Vein endothelial cell (primary cell): ENCODE measurements around the gene RPN1. TPM values are rescaled to one million over a fixed set of nuclear protein-coding genes. Genes with fewer than 3 reads are reported as not detected.

Source experiments
- total RNA-seq: library from RNA; depleted of rRNA; stranded (reverse); fragments of >200 nt; gene quantifications from 2 replicates; pipeline ENCODE4 v1.2.3, GENCODE V29; 2012

RPN1 gene
- total RNA-seq, result 415 and 485 TPM in 2 replicates

DNA sequence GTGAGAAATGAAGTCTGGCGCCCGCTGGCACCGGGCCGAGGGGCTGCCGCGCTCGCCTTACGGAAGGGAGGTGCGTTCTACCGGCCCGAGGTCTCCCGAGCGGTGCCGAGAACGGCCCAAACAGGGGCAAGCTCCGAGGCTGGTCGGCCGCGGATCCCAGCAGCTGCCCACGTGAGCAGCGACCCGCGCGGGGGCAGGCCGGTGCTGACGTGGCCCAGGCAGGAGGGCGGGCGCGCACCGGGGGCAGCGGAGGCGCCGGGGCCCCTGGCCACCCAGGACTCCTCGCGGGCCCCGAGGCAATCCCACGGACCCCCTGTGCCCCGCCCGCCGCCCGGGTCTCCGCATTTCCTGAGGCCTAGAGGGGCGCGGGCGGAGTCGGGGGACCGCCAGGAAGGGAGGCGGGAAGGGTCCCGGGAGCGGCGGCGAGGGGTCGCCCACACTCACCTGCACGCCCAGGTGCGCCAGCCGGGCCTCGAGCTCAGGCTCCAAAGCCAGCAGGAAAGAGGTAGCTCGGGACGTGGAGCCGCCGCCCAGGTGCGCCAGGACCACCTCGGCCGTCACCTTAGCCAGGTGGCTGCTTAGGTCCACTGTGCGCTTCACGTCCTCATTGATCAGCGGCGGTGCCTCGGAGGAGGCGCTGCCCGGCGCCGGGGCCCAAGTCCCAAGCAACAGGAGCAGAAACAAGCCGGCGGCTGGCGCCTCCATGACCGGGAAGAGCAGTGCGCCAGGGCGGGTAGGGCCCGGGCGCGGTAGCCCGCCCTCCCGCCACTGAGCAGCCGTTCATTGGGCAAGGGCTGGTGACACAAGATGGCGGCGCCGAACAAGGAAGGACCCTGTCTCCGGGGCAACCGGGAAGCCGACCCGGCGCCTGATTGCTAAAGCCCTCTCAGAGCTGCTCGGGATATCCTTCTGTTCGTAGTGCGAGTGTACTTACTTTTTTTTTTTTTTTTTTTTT, at the start of gene RPN1:
Gene RPN1, minus strand, starts transcription at position 723 of the 955 bp plus-strand sequence. Its CDS starts 18 bp downstream, at position 705.

Other genes starting within 250 kb of the RPN1 start
- not detected in 2 replicates for gene DNAJB8, start 183.9 kb downstream of the RPN1 start, total RNA-seq
- gene GATA2, start 157.6 kb downstream of the RPN1 start, total RNA-seq, result 30.1 and 51.0 TPM in 2 replicates
- 89.5 and 91.0 TPM in 2 replicates for gene RAB7A, start 75.4 kb upstream of the RPN1 start, total RNA-seq
- 36.9 and 41.6 TPM in 2 replicates for gene ACAD9, start 228.8 kb upstream of the RPN1 start, total RNA-seq